Neural cell (in vitro differentiated cells): ENCODE data around the gene NRXN2. TPM values are rescaled to one million over a fixed set of nuclear protein-coding genes. Genes with fewer than 3 reads are reported as not detected.

Experiments used
- H2AFZ ChIP-seq: fragments of 200-600, 300-800 bp; sonication (generic), shearing (Covaris generic); 2 replicates; pipeline ENCODE4 v1.6.0; 2014; ENCODE audit warnings: low read depth, mild to moderate bottlenecking, antibody characterized with exemption, low read length, moderate library complexity
- H3F3A ChIP-seq: fragments of 200-600 bp; shearing (Covaris generic); 2 replicates; pipeline ENCODE4 v1.6.1; 2016; ENCODE audit warnings: mild to moderate bottlenecking, moderate library complexity, mixed read lengths, antibody characterized with exemption, low read length; ENCODE audit not compliant: insufficient read depth, poor library complexity, severe bottlenecking
- H3K27ac ChIP-seq: fragments of 200-600, 300-800 bp; sonication (generic), shearing (Covaris generic); 2 replicates; pipeline ENCODE4 v1.5.1; 2014; ENCODE audit warnings: mild to moderate bottlenecking, low read length, moderate library complexity
- H3K27me3 ChIP-seq: fragments of 300-800, 200-600 bp; sonication (generic), shearing (Covaris generic); 2 replicates; pipeline ENCODE4 v1.6.0; 2014; ENCODE audit warnings: mild to moderate bottlenecking, low read depth, low read length, moderate library complexity; ENCODE audit not compliant: insufficient read depth
- H3K36me3 ChIP-seq: fragments of 300-800, 200-600 bp; sonication (generic), shearing (Covaris generic); 2 replicates; pipeline ENCODE4 v1.5.1; 2014; ENCODE audit warnings: mild to moderate bottlenecking, antibody characterized with exemption, low read length, moderate library complexity; ENCODE audit not compliant: insufficient read depth
- H3K4me2 ChIP-seq: fragments of 300-800, 200-600 bp; sonication (generic), shearing (Covaris generic); 2 replicates; pipeline ENCODE4 v1.6.0; 2014; ENCODE audit warnings: mild to moderate bottlenecking, low read length
- H3K4me3 ChIP-seq: fragments of 300-800, 200-600 bp; sonication (generic), shearing (Covaris generic); 2 replicates; pipeline ENCODE4 v1.5.1; 2014; ENCODE audit warnings: mild to moderate bottlenecking, low read length, moderate library complexity
- H3K79me2 ChIP-seq: fragments of 200-600 bp; shearing (Covaris generic); replicated peaks from 2 replicates; pipeline ENCODE4 v1.6.0; 2014; ENCODE audit warnings: mild to moderate bottlenecking, low read length, moderate library complexity; ENCODE audit not compliant: insufficient read depth
- H3K9ac ChIP-seq: fragments of 300-800, 200-600 bp; sonication (generic), shearing (Covaris generic); 2 replicates; pipeline ENCODE4 v1.6.1; 2016; ENCODE audit warnings: mild to moderate bottlenecking, low read length, mixed read lengths
- H3K9me2 ChIP-seq: fragments of 200-600 bp; shearing (Covaris generic); 2 replicates; pipeline ENCODE4 v1.6.1; 2016; ENCODE audit warnings: mild to moderate bottlenecking, low read length, mixed read lengths; ENCODE audit not compliant: insufficient read depth
- H3K9me3 ChIP-seq: fragments of 200-600, 300-800 bp; sonication (generic), shearing (Covaris generic); 2 replicates; pipeline ENCODE4 v1.6.1; 2016; ENCODE audit warnings: mild to moderate bottlenecking, mixed run types, low read length, moderate library complexity, mixed read lengths
- H4K20me1 ChIP-seq: fragments of 200-600 bp; shearing (Covaris generic); 2 replicates; pipeline ENCODE4 v1.6.1; 2016; ENCODE audit warnings: mild to moderate bottlenecking, mixed run types; ENCODE audit not compliant: insufficient read depth
- CTCF ChIP-seq: fragments of 450-650 bp; IDR thresholded peaks from 2 replicates; pipeline ENCODE4 v1.5.1; 2014; ENCODE audit warnings: antibody characterized with exemption, mild to moderate bottlenecking, moderate library complexity; ENCODE audit not compliant: poor library complexity, severe bottlenecking
- EP300 ChIP-seq: fragments of 450-650 bp; conservative IDR thresholded peaks from 2 replicates; pipeline ENCODE4 v1.6.1; 2014; ENCODE audit warnings: antibody characterized with exemption, mild to moderate bottlenecking, moderate library complexity; ENCODE audit not compliant: poor library complexity, severe bottlenecking
- EZH2 ChIP-seq: fragments of 200-600, 300-800 bp; shearing (Covaris generic), sonication (generic); IDR thresholded peaks from 2 replicates; pipeline ENCODE4 v1.6.1; 2014; ENCODE audit warnings: antibody characterized with exemption, low read length, borderline replicate concordance, mild to moderate bottlenecking; ENCODE audit not compliant: insufficient read depth, poor library complexity, severe bottlenecking
- MXI1 ChIP-seq: fragments of 450-650 bp; conservative IDR thresholded peaks from 2 replicates; pipeline ENCODE4 v1.6.1; 2014; ENCODE audit warnings: antibody characterized with exemption, mild to moderate bottlenecking; ENCODE audit not compliant: poor library complexity, severe bottlenecking
- POLR2AphosphoS5 ChIP-seq: IDR thresholded peaks from 2 replicates; pipeline ENCODE4 v1.6.1; 2012
- RAD21 ChIP-seq: fragments of 450-650 bp; conservative IDR thresholded peaks from 2 replicates; pipeline ENCODE4 v1.6.1; 2014; ENCODE audit warnings: antibody characterized with exemption, mild to moderate bottlenecking, moderate library complexity
- REST ChIP-seq: IDR thresholded peaks from 2 replicates; pipeline ENCODE4 v1.6.1; 2012; ENCODE audit warnings: borderline replicate concordance
- SMC3 ChIP-seq: fragments of 450-650 bp; conservative IDR thresholded peaks from 2 replicates; pipeline ENCODE4 v1.6.1; 2014; ENCODE audit warnings: antibody characterized with exemption, mild to moderate bottlenecking, moderate library complexity; ENCODE audit not compliant: poor library complexity
- TAF1 ChIP-seq: IDR thresholded peaks from 2 replicates; pipeline ENCODE4 v1.6.1; 2012; ENCODE audit warnings: low read depth
- polyA plus RNA-seq: library from polyadenylated mRNA; depleted of rRNA; stranded (reverse); fragments of >200 nt; gene quantifications from 2 replicates; pipeline ENCODE4 v1.2.3, GENCODE V29; 2014

Gene NRXN2
- polyA plus RNA-seq, 1 donor from 2014 or later = 68.0 TPM

- Histone ChIP-seq H4K20me1 (no peaks in the 10 kb centered on the region), H2AFZ (no peak overlapping the region), H3K27me3 (no peaks in the 10 kb centered on the region), H3K9me2 (no peaks in the 10 kb centered on the region), H3K79me2 (no peaks in the 10 kb centered on the region), H3F3A (no peaks in the 10 kb centered on the region), H3K36me3 (no peaks in the 10 kb centered on the region), H3K4me3 (no peak overlapping the region), H3K9ac (no peak overlapping the region), H3K4me2 (no peak overlapping the region), H3K9me3 (no peaks in the 10 kb centered on the region), H3K27ac (no peak overlapping the region)
- TF ChIP-seq SMC3 (no peak), POLR2AphosphoS5 (no peak)
These were observed 29.4 kb upstream of the NRXN2 start for GRCh38 chr11:64752175-64752970.

- Histone ChIP-seq H3K4me2 (no peak overlapping the region), H3K27me3 (no peaks in the 10 kb centered on the region), H3K9ac (no peak overlapping the region), H2AFZ (no peak overlapping the region), H3K27ac (no peak overlapping the region), H4K20me1 (no peaks in the 10 kb centered on the region), H3F3A (no peaks in the 10 kb centered on the region), H3K79me2 (no peaks in the 10 kb centered on the region), H3K9me2 (no peaks in the 10 kb centered on the region), H3K9me3 (no peaks in the 10 kb centered on the region), H3K4me3 (no peak overlapping the region), H3K36me3 (no peaks in the 10 kb centered on the region)
- TF ChIP-seq EP300 = no peak
These were observed 28.6 kb upstream of the NRXN2 start for GRCh38 chr11:64751580-64751979.

GRCh38 chr11:64751136-64751535 lies 28.1 kb upstream of the NRXN2 start:
- Histone ChIP-seq H3K9ac (no peak overlapping the region), H3K4me3 (no peak overlapping the region), H3K9me2 (no peaks in the 10 kb centered on the region), H3K27ac (no peak overlapping the region), H3K4me2 (no peak overlapping the region), H4K20me1 (no peaks in the 10 kb centered on the region), H3K27me3 (no peaks in the 10 kb centered on the region), H3F3A (no peaks in the 10 kb centered on the region), H3K36me3 (no peaks in the 10 kb centered on the region), H3K9me3 (no peaks in the 10 kb centered on the region), H3K79me2 (no peaks in the 10 kb centered on the region), H2AFZ (no peak overlapping the region)
- TF ChIP-seq POLR2AphosphoS5 (no peak), EZH2 (no peak), SMC3 (no peak), CTCF (no peak), TAF1 (no peak), MXI1 (no peak), REST (no peak), EP300 (no peak), RAD21 (no peak)
